VCaP (cell line): ENCODE results near the gene TEDC1.
"Not testable (repeated sequence)": the region's sequence is repeated elsewhere in the genome, so short reads cannot be mapped to it uniquely, and the experiment has no call there.

Experiments
- H3K27ac ChIP-seq: fragments of 450-650 bp; 2 replicates; pipeline ENCODE4 v1.5.1; 2017
- TF ChIP-seq, protein P1 (sequence below): fragments of 450-650 bp; conservative IDR thresholded peaks from 2 replicates; pipeline ENCODE4 v1.5.1; 2017; ENCODE audit warnings: mild to moderate bottlenecking, moderate library complexity

The TEDC1 gene

DNA sequence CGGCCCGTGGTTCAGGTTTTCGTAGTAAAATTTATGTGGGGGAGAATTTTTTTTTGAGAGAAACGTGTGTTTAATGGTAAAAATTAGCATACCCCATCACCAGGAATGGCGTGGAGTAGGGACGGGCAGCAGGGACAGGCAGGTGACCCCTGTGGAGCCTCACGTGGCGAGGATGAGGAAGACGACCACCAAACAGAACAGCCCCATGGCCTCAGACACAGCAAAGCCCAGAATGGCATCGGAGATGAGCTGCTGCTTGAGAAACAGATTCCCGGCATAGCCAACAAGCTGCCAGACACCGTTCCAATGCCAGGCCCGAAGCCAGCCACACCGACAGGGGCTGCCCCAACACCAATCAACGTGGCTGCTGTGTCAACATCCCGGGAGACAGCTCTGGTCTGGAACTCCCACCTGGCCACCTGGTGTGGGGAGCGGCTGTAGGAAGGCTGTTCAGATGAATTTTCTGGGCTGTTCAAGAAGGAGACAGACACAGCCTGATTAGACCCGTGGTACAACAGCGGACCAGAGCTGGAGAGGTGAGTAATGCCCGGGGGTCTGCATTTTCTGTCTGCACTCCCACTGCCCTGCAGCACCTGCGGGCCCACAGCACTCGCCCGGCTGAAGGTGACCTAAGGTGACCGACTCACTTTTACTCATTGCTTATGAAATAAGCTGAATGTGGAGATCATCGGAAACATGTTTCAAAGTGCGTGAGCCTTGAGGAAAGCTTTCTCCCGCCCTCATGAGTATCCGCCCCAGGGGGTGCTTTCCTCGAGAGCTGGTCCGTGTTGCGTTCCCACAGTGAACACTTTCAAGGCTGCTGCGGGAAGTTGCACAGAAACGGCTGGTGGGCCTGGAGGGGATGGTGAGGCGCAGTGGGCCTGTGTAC, 45.9 kb downstream of the TEDC1 start:
- TF ChIP-seq, protein P1, sequence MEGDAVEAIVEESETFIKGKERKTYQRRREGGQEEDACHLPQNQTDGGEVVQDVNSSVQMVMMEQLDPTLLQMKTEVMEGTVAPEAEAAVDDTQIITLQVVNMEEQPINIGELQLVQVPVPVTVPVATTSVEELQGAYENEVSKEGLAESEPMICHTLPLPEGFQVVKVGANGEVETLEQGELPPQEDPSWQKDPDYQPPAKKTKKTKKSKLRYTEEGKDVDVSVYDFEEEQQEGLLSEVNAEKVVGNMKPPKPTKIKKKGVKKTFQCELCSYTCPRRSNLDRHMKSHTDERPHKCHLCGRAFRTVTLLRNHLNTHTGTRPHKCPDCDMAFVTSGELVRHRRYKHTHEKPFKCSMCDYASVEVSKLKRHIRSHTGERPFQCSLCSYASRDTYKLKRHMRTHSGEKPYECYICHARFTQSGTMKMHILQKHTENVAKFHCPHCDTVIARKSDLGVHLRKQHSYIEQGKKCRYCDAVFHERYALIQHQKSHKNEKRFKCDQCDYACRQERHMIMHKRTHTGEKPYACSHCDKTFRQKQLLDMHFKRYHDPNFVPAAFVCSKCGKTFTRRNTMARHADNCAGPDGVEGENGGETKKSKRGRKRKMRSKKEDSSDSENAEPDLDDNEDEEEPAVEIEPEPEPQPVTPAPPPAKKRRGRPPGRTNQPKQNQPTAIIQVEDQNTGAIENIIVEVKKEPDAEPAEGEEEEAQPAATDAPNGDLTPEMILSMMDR, result no peak
- no peak overlapping the region for H3K27ac ChIP-seq

DNA sequence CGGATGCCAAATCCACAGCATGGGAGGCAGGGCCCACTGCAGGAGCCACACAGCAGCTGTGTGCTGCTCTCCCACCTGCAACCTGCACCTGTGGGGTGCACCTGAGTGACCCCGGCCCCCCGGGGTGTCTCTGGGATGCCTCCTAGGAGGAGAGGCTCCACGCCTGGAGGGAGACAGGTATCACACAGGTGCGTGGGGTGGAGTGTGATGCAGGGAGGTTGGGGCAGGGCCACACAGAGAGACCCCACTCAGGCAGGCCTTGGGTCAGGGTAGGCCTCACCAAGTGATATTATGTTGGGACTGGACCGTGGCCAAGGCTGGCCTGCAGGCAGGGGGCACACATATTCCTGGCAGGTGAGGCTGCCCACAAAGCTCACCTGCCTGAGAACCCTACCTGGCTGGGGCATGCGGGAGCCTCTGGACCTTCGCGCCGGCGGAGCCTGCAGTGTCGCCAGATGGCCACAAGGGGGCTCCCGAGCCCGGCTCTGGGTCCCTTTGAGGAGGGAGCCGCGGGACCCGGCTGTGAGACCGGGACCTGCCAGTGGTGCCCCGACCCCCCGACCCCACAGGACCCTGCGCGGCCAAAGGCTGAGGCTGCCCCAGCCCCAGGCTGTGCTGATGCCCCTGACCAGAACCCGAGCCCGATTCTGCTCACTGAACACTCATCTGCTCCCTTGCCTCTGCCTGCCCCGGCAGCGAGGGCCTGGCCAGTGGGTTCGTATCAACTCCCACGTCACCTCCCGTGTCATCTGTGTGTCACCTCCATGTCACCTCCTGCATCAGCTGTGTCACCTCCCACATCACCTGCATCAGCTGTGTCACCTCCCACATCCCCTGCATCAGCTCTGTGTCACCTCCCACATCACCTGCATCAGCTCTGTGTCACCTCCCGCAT, 46.8 kb downstream of the TEDC1 start:
- TF ChIP-seq, protein P1, result peak; percentile 96
- no peak overlapping the region for H3K27ac ChIP-seq

DNA sequence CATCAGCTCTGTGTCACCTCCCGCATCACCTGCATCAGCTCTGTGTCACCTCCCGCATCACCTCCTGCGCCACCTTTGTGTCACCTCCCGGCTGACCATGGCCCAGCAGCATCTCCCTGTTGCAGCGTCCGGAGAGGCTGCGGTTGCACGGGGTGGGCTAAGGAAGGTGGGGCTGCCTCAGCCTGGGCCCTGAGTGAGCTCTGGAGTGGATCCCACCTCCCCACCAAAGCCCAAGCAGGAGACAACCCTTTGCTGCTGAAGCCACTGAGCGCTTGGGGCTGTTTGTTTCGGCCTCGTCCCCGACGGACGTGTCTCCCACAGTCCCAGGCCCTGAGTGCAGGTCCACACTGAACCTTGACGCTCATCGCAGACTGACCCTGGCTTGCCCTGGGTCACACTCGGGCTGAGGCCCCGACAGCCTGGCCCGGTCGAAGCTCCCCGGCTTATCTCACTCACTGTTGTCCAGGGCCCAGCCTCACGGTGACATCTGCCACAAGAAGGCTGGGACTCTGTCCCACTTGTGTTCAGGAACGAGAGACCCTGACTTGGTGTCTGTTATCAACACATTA, 47.5 kb downstream of the TEDC1 start:
- H3K27ac ChIP-seq, result no peak overlapping the region
- TF ChIP-seq, protein P1, result no peak

DNA sequence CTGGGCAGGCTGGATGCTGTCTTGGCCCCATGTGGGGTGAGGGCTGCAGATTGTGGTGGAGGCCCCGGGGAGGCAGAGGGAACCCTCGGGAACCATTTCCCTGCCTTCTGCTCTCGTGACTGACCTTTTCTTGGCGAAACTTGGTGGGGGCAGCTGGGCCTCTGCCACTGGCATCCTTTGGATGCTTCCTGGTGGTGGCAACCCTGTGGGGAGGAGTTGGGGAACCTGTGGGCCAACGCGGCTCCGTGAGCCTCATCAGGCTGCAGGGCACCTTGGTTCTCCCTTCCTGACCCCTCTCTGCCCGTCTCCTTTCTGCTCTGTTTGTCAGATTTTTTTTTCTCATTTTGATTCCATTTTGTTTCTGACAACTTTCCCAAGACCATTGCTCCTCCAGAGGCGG, 49.8 kb downstream of the TEDC1 start:
- H3K27ac ChIP-seq, result no peak overlapping the region
- TF ChIP-seq, protein P1, result no peak

DNA sequence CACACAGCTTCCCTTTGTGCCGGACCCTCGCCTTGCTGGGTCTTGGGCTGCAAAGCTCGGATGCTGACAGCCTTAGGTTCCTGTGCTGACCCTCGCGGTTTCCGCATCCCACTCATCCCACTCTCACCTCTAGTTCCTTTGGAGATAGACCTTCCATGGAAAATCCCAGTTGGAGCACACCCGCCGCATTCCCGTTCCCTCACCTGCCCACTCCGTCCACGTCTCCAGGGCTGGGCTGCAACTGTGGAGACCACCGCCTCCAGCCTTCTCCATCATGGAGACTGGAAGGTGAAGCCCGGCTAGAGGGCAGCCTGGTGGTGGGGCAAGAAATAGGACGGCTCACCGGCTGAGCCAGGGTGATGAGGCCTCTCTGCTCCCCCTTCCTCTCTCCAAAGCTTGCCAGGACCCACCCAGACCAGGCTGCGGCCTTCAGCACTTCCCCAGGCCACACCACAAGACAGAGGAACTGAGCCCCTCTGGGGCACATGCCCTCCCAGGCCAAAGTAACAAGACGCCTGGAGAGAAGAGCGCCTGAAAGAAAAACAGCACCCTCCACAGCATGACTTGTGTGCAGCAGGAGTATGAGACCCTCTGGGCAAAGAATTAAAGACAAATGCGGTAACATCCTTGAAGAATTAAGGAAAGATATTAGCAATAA, 50.3 kb downstream of the TEDC1 start:
- no peak overlapping the region for H3K27ac ChIP-seq
- TF ChIP-seq, protein P1, result no peak

DNA sequence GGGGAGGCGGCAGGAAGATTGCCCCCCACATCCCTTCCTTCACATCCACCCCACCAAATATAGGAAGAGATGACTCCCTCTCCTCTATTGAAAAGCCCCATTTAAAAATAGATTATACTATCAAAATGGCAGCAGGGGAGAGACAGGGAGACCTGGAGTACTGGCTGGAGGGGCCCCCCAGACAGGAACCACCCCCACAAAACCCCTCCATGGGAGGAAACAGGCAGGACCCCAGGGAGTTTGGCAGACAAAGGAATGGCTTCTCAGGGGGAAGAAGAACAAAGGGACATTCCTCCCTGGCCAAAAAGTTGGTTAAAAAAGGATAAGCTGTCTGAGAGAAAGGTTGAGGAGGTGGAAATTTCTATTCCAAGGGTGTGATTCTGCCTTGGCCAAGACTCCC, 54.6 kb downstream of the TEDC1 start:
- not testable (repeated sequence) for H3K27ac ChIP-seq

DNA sequence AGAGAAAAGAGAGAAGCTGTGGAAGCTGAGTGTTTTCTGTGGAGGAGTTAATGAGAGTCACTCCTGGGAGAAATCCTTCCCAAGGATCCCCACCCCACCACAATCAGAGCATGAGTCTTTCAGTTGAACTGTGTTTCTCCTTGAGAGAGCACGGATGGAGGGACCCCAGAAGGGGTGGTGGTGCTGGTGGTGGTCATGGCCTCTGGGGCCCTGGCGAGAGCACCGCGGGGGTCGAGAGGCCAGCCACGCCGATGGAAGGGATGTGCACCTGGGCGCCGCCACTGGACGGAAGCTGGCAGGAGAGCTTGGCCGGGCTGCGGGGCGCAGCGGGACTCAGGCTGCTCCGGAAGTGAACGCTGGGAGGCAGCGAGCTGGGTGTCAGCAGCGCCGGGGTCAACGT, 55.4 kb downstream of the TEDC1 start:
- not testable (repeated sequence) for H3K27ac ChIP-seq

DNA sequence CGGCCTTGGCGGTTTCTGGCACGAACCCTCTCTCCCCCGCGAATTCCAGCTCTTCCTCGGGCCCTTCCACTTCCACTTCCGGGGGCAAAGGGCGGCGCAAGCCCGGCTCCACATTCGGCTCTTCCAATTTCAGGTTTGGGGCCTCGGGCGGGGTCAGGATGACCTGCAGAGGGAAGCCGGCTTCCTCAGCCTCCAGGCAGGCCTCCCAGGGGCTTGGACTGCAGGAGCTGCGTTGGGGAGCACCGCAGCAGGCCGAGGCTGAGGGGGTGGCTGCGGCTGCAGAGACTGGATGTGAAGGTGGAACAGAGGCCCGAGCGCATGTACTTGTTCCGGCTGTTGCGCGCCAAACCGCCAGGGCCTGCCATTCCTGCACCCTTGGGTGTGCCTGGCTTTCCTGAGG, 56.0 kb downstream of the TEDC1 start:
- H3K27ac ChIP-seq, result not testable (repeated sequence)
